Transverse colon (tissue), 4 donors: ENCODE results near the gene FKRP.

Source experiments
- CTCF ChIP-seq, 5 experiments: fragments of 200-600 bp in 3 of 5; fragments of 450-650 bp in 2 of 5; sonication (generic) in 3 of 5; IDR thresholded peaks; 1 replicate in 2 of 5; 2 replicates in 3 of 5; pipeline ENCODE4 v1.5.1; 2016 to 2017; ENCODE audit warnings: antibody characterized with exemption in 5 of 5, inconsistent platforms in 3 of 5, mild to moderate bottlenecking in 2 of 5, moderate library complexity in 1 of 5
- POLR2A ChIP-seq: fragments of 450-650 bp; IDR thresholded peaks from one replicate; pipeline ENCODE4 v1.6.1; 2016; ENCODE audit warnings: antibody characterized with exemption, mild to moderate bottlenecking, moderate library complexity
- POLR2AphosphoS5 ChIP-seq, 3 donors: sonication (generic); formaldehyde crosslinking; IDR thresholded peaks; one replicate each; pipeline ENCODE4 v1.6.1; 2016; ENCODE audit warnings: antibody characterized with exemption in 3 of 3

GRCh38 chr19:46733690-46734292, 12.1 kb upstream of the FKRP start:
- no peak for TF ChIP-seq CTCF (IDR thresholded peaks at IDR 0.05)
- TF ChIP-seq POLR2A: no peak
- no peak for TF ChIP-seq POLR2AphosphoS5 (IDR thresholded peaks at IDR 0.05)
